Small intestine (tissue), 7 donors: ENCODE measurements around the gene TNIK. TPM values are rescaled to one million over a fixed set of nuclear protein-coding genes. Genes with fewer than 3 reads are reported as not detected.

ENCODE experiments used
- DNase-seq, 2 donors: peaks; one replicate each; pipeline versions ENCODE4 v3.0.0 to v3.0.0-alpha.2; 2013
- FAIRE-seq: peaks from 2 replicates; lab custom pipeline; 2012; peaks lifted over from hg19 to GRCh38; lab: Jason Lieb, UNC
- H3K27ac ChIP-seq, 3 donors: one replicate each; pipeline ENCODE4 v1.5.1; 2013; ENCODE audit warnings: low read length in 2 of 3, mild to moderate bottlenecking in 2 of 3, control low read depth in 1 of 3, inconsistent platforms in 1 of 3, low read depth in 1 of 3, moderate library complexity in 1 of 3
- H3K27me3 ChIP-seq, 3 donors: one replicate each; pipeline ENCODE4 v1.6.1; 2013; ENCODE audit warnings: low read length in 3 of 3, inconsistent platforms in 1 of 3; ENCODE audit not compliant: control insufficient read depth in 3 of 3, insufficient read depth in 3 of 3
- H3K36me3 ChIP-seq, 3 donors: one replicate each; pipeline ENCODE4 v1.6.1; 2013; ENCODE audit warnings: low read length in 3 of 3, inconsistent platforms in 1 of 3, low read depth in 1 of 3, mild to moderate bottlenecking in 1 of 3, moderate library complexity in 1 of 3; ENCODE audit not compliant: control insufficient read depth in 3 of 3, insufficient read depth in 2 of 3
- H3K4me1 ChIP-seq, 3 donors: one replicate each; pipeline ENCODE4 v1.6.1; 2013; ENCODE audit warnings: low read length in 2 of 3, inconsistent platforms in 1 of 3, low read depth in 1 of 3, mild to moderate bottlenecking in 1 of 3, moderate library complexity in 1 of 3; ENCODE audit not compliant: control insufficient read depth in 3 of 3, insufficient read depth in 2 of 3
- H3K4me3 ChIP-seq, 3 donors: one replicate each; pipeline ENCODE4 v1.5.1; 2013; ENCODE audit warnings: low read length in 3 of 3, control low read depth in 1 of 3, inconsistent platforms in 1 of 3, low read depth in 1 of 3, mild to moderate bottlenecking in 1 of 3, moderate library complexity in 1 of 3
- H3K9me3 ChIP-seq, 2 donors: one replicate each; pipeline ENCODE4 v1.6.1; 2013; ENCODE audit warnings: low read depth in 1 of 2, low read length in 1 of 2; ENCODE audit not compliant: control insufficient read depth in 2 of 2, insufficient read depth in 1 of 2
- WGBS, 3 donors: extraction: QIAGEN DNeasy Blood & Tissue Kit; methylation state at CpG; one replicate each; pipeline ENCODE4 v1.1.7; 2013; 5-methylcytosine and 5-hydroxymethylcytosine counted together
- polyA plus RNA-seq, 4 donors: library from polyadenylated mRNA; stranded (reverse) in 3 of 4; unstranded in 1 of 4; fragments of 200-250 nt in 3 of 4; fragments of 120-200 nt in 1 of 4; gene quantifications; one replicate each; pipeline versions ENCODE4 v1.2.1 to v1.2.3, GENCODE V29; 2013
- donor health status: healthy with polysubstance abuse.
- donor health status: control.
- donor health status: control.
- donor health status: Bipolar disorder and iron deficiency.
- donor health status: healthy.

The TNIK gene
- polyA plus RNA-seq, 4 donors = 14.9 to 38.7 (median 27.5) TPM

GRCh38 chr3:171142985-171143384 lies 317.2 kb downstream of the TNIK start:
- no peak for FAIRE-seq
- Histone ChIP-seq H3K9me3 (no peaks in the 10 kb centered on the region), H3K27me3 (no peaks in the 10 kb centered on the region), H3K4me3 (no peak overlapping the region), H3K27ac (no peak overlapping the region), H3K36me3 (peaks cover 6 to 19% (median 16%) of the 10 kb centered on the region in 3 donors), H3K4me1 (no peaks in the 10 kb centered on the region)
- whole genome bisulfite sequencing, 3 donors = 79 to 88% (median 79%) methylated on average over 5 of the region's 5 CpGs
- DNase-seq = no peak

- H3K27ac ChIP-seq = no peak overlapping the region
- no peak for DNase-seq
- FAIRE-seq = no peak
- no peaks in the 10 kb centered on the region for H3K4me1 ChIP-seq
- H3K9me3 ChIP-seq = no peaks in the 10 kb centered on the region
- H3K36me3 ChIP-seq = peaks cover 7 to 25% (median 17%) of the 10 kb centered on the region in 3 donors
- 96 to 99% (median 99%) methylated on average over 10 of the region's 10 CpGs for WGBS, 3 donors
- no peaks in the 10 kb centered on the region for H3K27me3 ChIP-seq
- no peak overlapping the region for H3K4me3 ChIP-seq
Measured at GRCh38 chr3:171140246-171140645, 320.0 kb downstream of the TNIK start.

GRCh38 chr3:171138027-171138426 lies 322.2 kb downstream of the TNIK start:
- 96 to 98% (median 96%) methylated on average over 2 of the region's 2 CpGs for WGBS, 3 donors
- no peaks in the 10 kb centered on the region for H3K9me3 ChIP-seq
- H3K27ac ChIP-seq = no peak overlapping the region
- DNase-seq (no peak), FAIRE-seq (no peak)
- H3K36me3 ChIP-seq = peaks cover 7 to 24% (median 22%) of the 10 kb centered on the region in 3 donors
- H3K4me3 ChIP-seq = no peak overlapping the region
- H3K27me3 ChIP-seq = no peaks in the 10 kb centered on the region
- H3K4me1 ChIP-seq = no peaks in the 10 kb centered on the region

- H3K36me3 ChIP-seq = peaks cover 7 to 22% (median 17%) of the 10 kb centered on the region in 3 donors
- H3K4me1 ChIP-seq = no peaks in the 10 kb centered on the region
- no peak for DNase-seq
- H3K4me3 ChIP-seq = no peak overlapping the region
- no peak overlapping the region for H3K27ac ChIP-seq
- FAIRE-seq = no peak
- WGBS, 3 donors = 87 to 96% (median 94%) methylated on average over 1 of the region's 1 CpG
- no peaks in the 10 kb centered on the region for H3K27me3 ChIP-seq
- no peaks in the 10 kb centered on the region for H3K9me3 ChIP-seq
Measured at GRCh38 chr3:171135549-171135948, 324.7 kb downstream of the TNIK start.

GRCh38 chr3:171133796-171134569 lies 326.2 kb downstream of the TNIK start:
- Histone ChIP-seq H3K4me3 (no peak overlapping the region), H3K27me3 (no peaks in the 10 kb centered on the region), H3K36me3 (peaks cover 3 to 17% (median 16%) of the 10 kb centered on the region in 3 donors), H3K27ac (no peak overlapping the region), H3K9me3 (no peaks in the 10 kb centered on the region), H3K4me1 (no peaks in the 10 kb centered on the region)
- 65 to 75% (median 74%) methylated on average over 5 of the region's 5 CpGs for WGBS, 3 donors
- FAIRE-seq (no peak), DNase-seq (no peak)

GRCh38 chr3:171133337-171133736 lies 326.9 kb downstream of the TNIK start:
- no peak for FAIRE-seq
- Histone ChIP-seq H3K9me3 (no peaks in the 10 kb centered on the region), H3K4me3 (no peak overlapping the region), H3K4me1 (no peaks in the 10 kb centered on the region), H3K27me3 (no peaks in the 10 kb centered on the region), H3K27ac (no peak overlapping the region), H3K36me3 (peaks cover 3 to 20% (median 16%) of the 10 kb centered on the region in 3 donors)
- DNase-seq = peak in 1 of 2 donors; percentile 11
- 76 to 87% (median 86%) methylated on average over 5 of the region's 5 CpGs for WGBS, 3 donors

GRCh38 chr3:171132873-171133272 lies 327.3 kb downstream of the TNIK start:
- WGBS, 3 donors = 83 to 91% (median 89%) methylated on average over 4 of the region's 4 CpGs
- Histone ChIP-seq H3K36me3 (peaks cover under 1 to 17% (median 14%) of the 10 kb centered on the region in 3 donors), H3K4me1 (no peaks in the 10 kb centered on the region), H3K27me3 (no peaks in the 10 kb centered on the region), H3K4me3 (no peak overlapping the region), H3K9me3 (no peaks in the 10 kb centered on the region), H3K27ac (no peak overlapping the region)
- DNase-seq = peak in 1 of 2 donors; percentile 19
- no peak for FAIRE-seq

GRCh38 chr3:171129827-171130226 lies 330.4 kb downstream of the TNIK start:
- DNase-seq = no peak
- Histone ChIP-seq H3K27me3 (no peaks in the 10 kb centered on the region), H3K4me3 (no peak overlapping the region), H3K4me1 (no peaks in the 10 kb centered on the region), H3K9me3 (no peaks in the 10 kb centered on the region), H3K27ac (no peak overlapping the region), H3K36me3 (peaks cover 2 to 15% (median 12%) of the 10 kb centered on the region in 3 donors)
- WGBS, 3 donors = 72 to 79% (median 77%) methylated on average over 2 of the region's 2 CpGs
- FAIRE-seq = no peak
